GM19193 (cell line): ENCODE data around the gene AIRE.

Experiments used
- POLR2A ChIP-seq: IDR thresholded peaks from 4 replicates; pipeline ENCODE4 v1.6.1; 2011; ENCODE audit not compliant: insufficient read depth, insufficient read length; ENCODE audit errors: extremely low read depth

AIRE gene

GRCh38 chr21:44288251-44289110 is 2.8 kb downstream of the AIRE start:
- TF ChIP-seq POLR2A = no peak

GRCh38 chr21:44289381-44290010 is 3.8 kb downstream of the AIRE start:
- no peak for TF ChIP-seq POLR2A

- TF ChIP-seq POLR2A = no peak
Observed at GRCh38 chr21:44290327-44291077, 4.8 kb downstream of the AIRE start.

- no peak for TF ChIP-seq POLR2A
Observed at GRCh38 chr21:44291078-44291935, 5.6 kb downstream of the AIRE start.

GRCh38 chr21:44291936-44292811 is 6.5 kb downstream of the AIRE start:
- no peak for TF ChIP-seq POLR2A

DNA sequence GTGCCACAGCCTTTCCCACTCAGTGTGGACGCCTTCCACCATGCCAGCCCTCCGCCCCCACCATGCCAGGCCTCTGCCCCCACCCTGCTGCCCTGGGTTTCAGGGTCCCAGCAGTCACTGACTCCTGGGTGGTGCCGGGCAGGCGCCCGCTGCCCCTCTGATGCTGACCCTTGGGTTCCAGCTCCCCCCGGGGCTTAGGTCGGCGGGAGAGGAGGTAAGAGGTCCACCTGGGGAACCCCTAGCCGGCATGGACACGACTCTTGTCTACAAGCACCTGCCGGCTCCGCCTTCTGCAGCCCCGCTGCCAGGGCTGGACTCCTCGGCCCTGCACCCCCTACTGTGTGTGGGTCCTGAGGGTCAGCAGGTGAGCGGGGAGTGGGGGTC is 7.1 kb downstream of the AIRE start:
- no peak for TF ChIP-seq POLR2A

- no peak for TF ChIP-seq POLR2A
Observed at GRCh38 chr21:44293551-44294231, 8.0 kb downstream of the AIRE start.

GRCh38 chr21:44294391-44295162 is 8.9 kb downstream of the AIRE start:
- TF ChIP-seq POLR2A = no peak

- no peak for TF ChIP-seq POLR2A
Observed at GRCh38 chr21:44295163-44295573, 9.5 kb downstream of the AIRE start.

GRCh38 chr21:44295646-44296045 is 10.0 kb downstream of the AIRE start:
- no peak for TF ChIP-seq POLR2A

- TF ChIP-seq POLR2A = no peak
Observed at GRCh38 chr21:44296103-44296519, 10.4 kb downstream of the AIRE start.

GRCh38 chr21:44296916-44297315 is 11.2 kb downstream of the AIRE start:
- TF ChIP-seq POLR2A = no peak

DNA sequence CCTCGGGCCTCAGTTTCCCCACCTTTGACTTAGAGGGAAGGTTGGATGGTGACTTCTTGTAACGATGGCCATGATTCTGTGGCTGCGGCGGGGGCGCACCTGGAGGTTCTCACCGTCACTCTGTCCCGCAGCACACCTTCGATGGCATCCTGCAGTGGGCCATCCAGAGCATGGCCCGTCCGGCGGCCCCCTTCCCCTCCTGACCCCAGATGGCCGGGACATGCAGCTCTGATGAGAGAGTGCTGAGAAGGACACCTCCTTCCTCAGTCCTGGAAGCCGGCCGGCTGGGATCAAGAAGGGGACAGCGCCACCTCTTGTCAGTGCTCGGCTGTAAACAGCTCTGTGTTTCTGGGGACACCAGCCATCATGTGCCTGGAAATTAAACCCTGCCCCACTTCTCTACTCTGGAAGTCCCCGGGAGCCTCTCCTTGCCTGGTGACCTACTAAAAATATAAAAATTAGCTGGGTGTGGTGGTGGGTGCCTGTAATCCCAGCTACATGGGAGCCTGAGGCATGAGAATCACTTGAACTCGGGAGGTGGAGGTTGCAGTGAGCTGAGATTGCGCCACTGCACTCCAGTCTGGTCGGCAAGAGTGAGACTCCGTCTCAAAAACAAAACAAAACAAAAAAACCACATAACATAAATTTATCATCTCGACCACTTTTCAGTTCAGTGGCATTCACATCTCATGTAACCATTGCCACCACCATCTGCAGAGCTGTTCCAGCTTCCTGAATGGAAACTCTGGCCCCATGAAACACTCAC is 12.0 kb downstream of the AIRE start:
- TF ChIP-seq POLR2A = no peak
